ENCODE data around the gene BIN2.

Gene BIN2

GRCh38 chr12:51253276-51253675, 70.7 kb downstream of the BIN2 start:
- no peak for DNase-seq

GRCh38 chr12:51247523-51248206, 76.3 kb downstream of the BIN2 start:
- DNase-seq = no peak

- peak in 5 of 6 experiments; percentile 2 to 66 (median 51) for DNase-seq
Observed at GRCh38 chr12:51246254-51246853, 77.6 kb downstream of the BIN2 start.

GRCh38 chr12:51245476-51246253, 78.3 kb downstream of the BIN2 start:
- peak in 2 of 6 experiments; percentile 11 to 51 for DNase-seq

- DNase-seq = peak in 1 of 6 experiments; percentile 29
Observed at GRCh38 chr12:51244269-51244668, 79.7 kb downstream of the BIN2 start.

- DNase-seq = no peak
Observed at GRCh38 chr12:51242876-51243275, 81.1 kb downstream of the BIN2 start.

- no peak for DNase-seq
Observed at GRCh38 chr12:51242120-51242519, 81.9 kb downstream of the BIN2 start.

- no peak for DNase-seq
Observed at GRCh38 chr12:51240971-51241370, 83.0 kb downstream of the BIN2 start.

- peak; percentile 86 to 94 (median 92) for DNase-seq
Observed at GRCh38 chr12:51238510-51239334, 85.3 kb downstream of the BIN2 start, which contains the start of gene DAZAP2. Gene DAZAP2 (plus strand): TSS chr12:51238826. CDS start chr12:51238908, 82 bp downstream.

GRCh38 chr12:51238037-51238509, 85.9 kb downstream of the BIN2 start:
- DNase-seq = peak in 1 of 6 experiments; percentile 73

GRCh38 chr12:51234530-51234929, 89.4 kb downstream of the BIN2 start:
- no peak for DNase-seq

GRCh38 chr12:51232642-51233041, 91.3 kb downstream of the BIN2 start:
- DNase-seq = no peak

All from stimulated activated naive CD4-positive, alpha-beta T cell (primary cell).